RWPE1 (cell line): Measurements from ENCODE around the gene SLC8B1.
"Not testable (repeated sequence)": the region's sequence is repeated elsewhere in the genome, so short reads cannot be mapped to it uniquely, and the experiment has no call there.

Source experiments
- CTCF ChIA-PET: fragments of 350-600 bp; sonication (Branson Sonifier 250); formaldehyde crosslinking; extraction: SDS; loops from one replicate; lab custom pipeline; 2021; lab: Yijun Ruan, JAX
- POLR2A ChIA-PET: fragments of 400-600 bp; formaldehyde crosslinking; extraction: SDS; loops from one replicate; lab custom pipeline; 2020; ENCODE audit warnings: antibody characterized with exemption; ENCODE audit not compliant: low non-redundant PET; lab: Yijun Ruan, JAX
- DNase-seq: peaks from one replicate; pipeline ENCODE4 v3.0.0; 2012; ENCODE audit warnings: low spot score
- H3K27ac ChIP-seq: fragments of 450-650 bp; 2 replicates; pipeline ENCODE4 v1.5.1; 2017
- CTCF ChIP-seq: fragments of 450-650 bp; conservative IDR thresholded peaks from 2 replicates; pipeline ENCODE4 v1.5.1; 2017; ENCODE audit warnings: low read depth, mild to moderate bottlenecking

Gene SLC8B1

DNA sequence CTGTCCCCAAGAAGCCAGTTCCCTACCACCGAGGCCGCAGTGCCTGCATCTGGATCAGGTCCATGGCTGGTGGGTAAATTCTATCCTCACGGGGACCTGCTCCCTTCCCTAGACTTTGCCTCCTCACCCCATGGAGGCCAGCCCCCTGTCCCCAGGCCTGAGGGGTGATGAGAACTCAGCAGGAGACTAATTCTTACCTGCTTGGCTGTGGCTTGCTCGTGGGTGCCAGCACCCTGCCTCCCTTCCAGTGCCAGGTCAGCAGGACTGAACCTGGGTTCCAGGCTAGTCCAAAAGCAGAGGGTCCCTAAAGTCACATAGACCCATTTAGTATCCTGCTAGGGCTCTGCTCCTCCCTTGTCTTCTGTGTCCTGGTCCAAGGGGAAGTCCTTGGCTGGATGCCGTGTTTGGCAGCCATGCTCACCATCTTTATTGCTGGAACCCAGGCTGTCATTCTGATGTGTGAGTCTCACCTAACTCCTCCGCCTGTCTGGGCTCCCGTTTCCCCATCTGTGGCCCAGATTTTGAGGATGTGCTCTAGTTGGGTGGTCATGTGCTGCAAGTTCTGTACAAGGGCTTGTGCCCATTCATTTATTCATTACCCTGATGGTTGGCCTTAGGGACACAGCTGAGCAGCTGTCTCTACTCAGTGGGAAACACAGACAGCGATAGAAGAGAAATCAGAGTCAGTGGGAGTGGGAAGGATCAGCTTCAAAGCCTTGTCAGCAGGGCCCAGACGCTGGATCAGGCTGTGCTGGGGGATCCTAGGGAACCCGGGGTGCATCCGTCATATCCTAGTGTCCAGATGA lies 24.4 kb upstream of the SLC8B1 start:
- TF ChIP-seq CTCF, result no peak
- no peak for DNase-seq
- H3K27ac ChIP-seq, result peak overlapping the region; percentile 70
- ChIA-PET POLR2A (interaction anchor here (1.2 kb wide), 1 partner anchor 24 kb away, joined by 3 read pairs; the partner anchor contains the start of gene SLC8B1), CTCF (no interaction called here)

DNA sequence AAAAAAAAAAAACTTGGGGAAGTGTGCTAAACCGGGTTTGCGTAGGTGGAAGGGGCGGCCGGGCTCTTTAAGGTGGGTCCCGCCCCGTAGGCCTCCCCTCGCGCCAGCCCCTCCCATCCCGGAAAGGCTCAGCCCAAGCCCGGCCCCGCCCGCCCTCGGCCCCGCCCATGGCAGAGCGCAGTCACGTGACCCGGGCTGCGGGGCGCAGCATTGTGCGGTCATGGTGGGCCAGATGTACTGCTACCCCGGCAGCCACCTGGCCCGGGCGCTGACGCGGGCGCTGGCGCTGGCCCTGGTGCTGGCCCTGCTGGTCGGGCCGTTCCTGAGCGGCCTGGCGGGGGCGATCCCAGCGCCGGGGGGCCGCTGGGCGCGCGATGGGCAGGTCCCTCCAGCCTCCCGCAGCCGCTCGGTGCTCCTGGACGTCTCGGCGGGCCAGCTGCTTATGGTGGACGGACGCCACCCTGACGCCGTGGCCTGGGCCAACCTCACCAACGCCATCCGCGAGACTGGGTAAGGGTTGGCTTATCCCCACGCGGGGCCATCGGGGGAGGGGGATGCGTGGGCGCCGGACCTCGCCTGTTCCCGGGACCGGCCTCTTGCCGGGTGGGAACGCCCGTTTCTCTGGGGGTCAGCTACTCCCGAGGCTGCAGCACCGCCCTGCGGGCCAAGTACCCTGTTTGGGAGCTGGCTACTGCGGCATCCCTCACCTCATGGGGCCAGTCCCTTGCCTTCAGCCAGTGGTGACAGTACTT lies 23.6 kb upstream of the SLC8B1 start, which contains the start of gene PLBD2:
TSS of gene PLBD2 (plus strand) at position 207 of the 752 bp plus-strand sequence. CDS start at position 221, 14 bp downstream.
- POLR2A ChIA-PET, result interaction anchor here (1.2 kb wide), 1 partner anchor 23 kb away, joined by 3 read pairs; the partner anchor contains the start of gene SLC8B1
- DNase-seq, result peak; percentile 97
- no peak for TF ChIP-seq CTCF
- CTCF ChIA-PET, result no interaction called here
- H3K27ac ChIP-seq, result peak within 1 kb of the TSS; percentile 70

DNA sequence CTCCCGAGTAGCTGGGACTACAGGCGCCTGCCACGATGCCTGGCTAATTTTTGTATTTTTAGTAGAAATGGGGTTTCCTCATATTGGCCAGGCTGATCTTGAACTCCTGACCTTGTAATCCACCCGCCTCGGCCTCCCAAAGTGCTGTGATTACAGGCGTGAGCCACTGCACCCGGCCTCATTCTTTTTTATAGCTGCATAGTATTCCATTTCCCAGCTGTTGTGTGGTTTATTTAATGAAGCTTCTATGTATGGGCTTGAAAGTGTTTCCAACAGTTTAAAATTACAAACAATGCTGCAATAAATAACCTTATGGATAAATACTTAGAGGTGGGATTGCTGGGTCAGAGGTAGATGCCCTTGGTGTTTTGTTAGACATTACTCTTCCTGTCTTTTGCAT lies 19.3 kb upstream of the SLC8B1 start:
- POLR2A ChIA-PET, CTCF ChIA-PET, DNase-seq, H3K27ac ChIP-seq: not testable (repeated sequence)

- DNase-seq, result no peak
- POLR2A ChIA-PET, result no interaction called here
Observed at GRCh38 chr12:113351089-113351488, 16.2 kb upstream of the SLC8B1 start.

DNA sequence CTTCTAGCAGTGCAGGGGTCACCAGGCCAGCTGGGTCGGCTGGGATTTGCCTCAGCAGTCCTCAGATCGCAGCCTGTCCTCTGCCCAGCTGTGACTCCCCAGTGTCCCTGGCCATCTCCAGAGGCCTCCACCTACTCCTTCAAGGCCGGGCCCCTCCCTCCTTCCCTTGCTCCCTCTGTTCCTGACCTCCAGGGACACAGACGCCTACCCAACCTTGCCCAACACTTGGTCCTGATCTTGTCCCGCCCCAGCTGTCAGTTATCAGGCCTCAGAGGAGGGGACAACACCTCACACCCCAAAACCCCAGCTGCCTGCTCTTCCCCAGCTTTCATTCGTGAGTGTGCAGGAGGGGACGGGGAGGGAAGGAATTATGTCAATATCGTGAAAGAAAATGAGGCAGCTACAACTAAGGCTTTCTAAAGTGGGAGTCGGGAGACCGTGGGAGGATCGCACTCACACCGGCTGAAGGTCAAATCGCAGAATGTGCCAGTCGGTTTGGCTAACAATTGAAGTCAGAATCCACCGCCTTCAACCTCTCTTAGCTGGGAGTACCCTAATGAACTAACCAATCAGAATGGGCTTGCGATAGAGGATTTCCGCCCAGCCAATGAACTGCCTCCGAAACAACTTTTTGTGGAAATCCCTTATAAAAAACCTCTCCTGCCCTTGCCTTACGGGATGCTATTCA lies 14.1 kb upstream of the SLC8B1 start:
- TF ChIP-seq CTCF, result no peak
- H3K27ac ChIP-seq, result no peak overlapping the region
- DNase-seq, result no peak
- CTCF ChIA-PET, result no interaction called here
- POLR2A ChIA-PET, result no interaction called here

More at GRCh38 chr12:113351089-113351488, 16.2 kb upstream of the SLC8B1 start:
- no peak for TF ChIP-seq CTCF
- H3K27ac ChIP-seq, result no peak overlapping the region
- CTCF ChIA-PET, result no interaction called here

GRCh38 chr12:113347892-113348291 lies 13.0 kb upstream of the SLC8B1 start:
- no peak for DNase-seq
- ChIA-PET POLR2A (no interaction called here), CTCF (interaction anchor here (1.0 kb wide), 1 partner anchor 36 kb away, joined by 3 read pairs; no protein-coding TSS in a partner anchor)
- H3K27ac ChIP-seq, result no peak overlapping the region
- TF ChIP-seq CTCF, result no peak
